Keratinocyte (primary cell): Measurements from ENCODE around the gene DGKD. TPM values are rescaled to one million over a fixed set of nuclear protein-coding genes. Genes with fewer than 3 reads are reported as not detected.

ENCODE experiments used
- DNase-seq: peaks from one replicate; pipeline ENCODE4 v3.0.0-alpha.2; 2011; ENCODE audit warnings: low read depth, missing footprints, low spot score
- FAIRE-seq: peaks from 2 replicates; lab custom pipeline; 2011; peaks lifted over from hg19 to GRCh38; lab: Jason Lieb, UNC
- H2AFZ ChIP-seq: 2 replicates; pipeline ENCODE4 v1.6.0; 2012; ENCODE audit warnings: low read length, control low read depth, inconsistent platforms; ENCODE audit not compliant: control insufficient read depth
- H3K27ac ChIP-seq: 2 replicates; pipeline ENCODE4 v1.5.1; 2011; ENCODE audit warnings: low read length; ENCODE audit not compliant: control insufficient read depth, insufficient read depth
- H3K27me3 ChIP-seq: 3 replicates; pipeline ENCODE4 v1.6.0; 2011; ENCODE audit warnings: low read length; ENCODE audit not compliant: control insufficient read depth, insufficient read depth; ENCODE audit errors: extremely low read depth
- H3K36me3 ChIP-seq, 2 experiments: 2 replicates in 1 of 2; 3 replicates in 1 of 2; pipeline ENCODE4 v1.5.1; 2011; ENCODE audit warnings: low read length in 2 of 2, mild to moderate bottlenecking in 1 of 2; ENCODE audit not compliant: control insufficient read depth in 2 of 2, insufficient read depth in 2 of 2; ENCODE audit errors: extremely low read depth in 1 of 2
- H3K4me1 ChIP-seq: 3 replicates; pipeline ENCODE4 v1.5.1; 2011; ENCODE audit warnings: low read length; ENCODE audit not compliant: control insufficient read depth, insufficient read depth; ENCODE audit errors: extremely low read depth
- H3K4me2 ChIP-seq: 3 replicates; pipeline ENCODE4 v1.6.0; 2011; ENCODE audit warnings: low read depth, low read length; ENCODE audit not compliant: control insufficient read depth, insufficient read depth; ENCODE audit errors: extremely low read depth
- H3K4me3 ChIP-seq, 3 experiments: fragments of 200-600 bp in 1 of 3; sonication (generic) in 1 of 3; 2 replicates in 2 of 3; 3 replicates in 1 of 3; pipeline ENCODE4 v1.5.1; 2011 to 2016; ENCODE audit warnings: low read length in 3 of 3, mild to moderate bottlenecking in 3 of 3, control low read depth in 2 of 3, inconsistent platforms in 1 of 3, low read depth in 1 of 3, mixed read lengths in 1 of 3, mixed run types in 1 of 3, moderate library complexity in 1 of 3; ENCODE audit not compliant: control insufficient read depth in 2 of 3, insufficient read depth in 2 of 3; ENCODE audit errors: extremely low read depth in 1 of 3
- H3K79me2 ChIP-seq: 2 replicates; pipeline ENCODE4 v1.6.0; 2012; ENCODE audit warnings: low read length; ENCODE audit not compliant: control insufficient read depth, insufficient read depth
- H3K9ac ChIP-seq: 3 replicates; pipeline ENCODE4 v1.6.0; 2011; ENCODE audit warnings: low read length; ENCODE audit not compliant: control insufficient read depth, insufficient read depth; ENCODE audit errors: extremely low read depth
- H3K9me1 ChIP-seq: 3 replicates; pipeline ENCODE4 v1.6.0; 2011; ENCODE audit warnings: low read length; ENCODE audit not compliant: control insufficient read depth, insufficient read depth; ENCODE audit errors: extremely low read depth
- H3K9me3 ChIP-seq: 2 replicates; pipeline ENCODE4 v1.5.1; 2012; ENCODE audit warnings: low read depth, low read length; ENCODE audit not compliant: control insufficient read depth
- H4K20me1 ChIP-seq: 3 replicates; pipeline ENCODE4 v1.6.0; 2011; ENCODE audit warnings: low read length; ENCODE audit not compliant: control insufficient read depth, insufficient read depth; ENCODE audit errors: extremely low read depth
- CTCF ChIP-seq, 3 experiments: IDR thresholded peaks in 1 of 3; conservative IDR thresholded peaks in 1 of 3; optimal IDR thresholded peaks in 1 of 3; 2 replicates in 2 of 3; 3 replicates in 1 of 3; pipeline versions ENCODE3 to v1.5.1; 2011; ENCODE audit warnings: low read length in 3 of 3, mild to moderate bottlenecking in 3 of 3, moderate library complexity in 2 of 3, control low read depth in 1 of 3, inconsistent platforms in 1 of 3; ENCODE audit not compliant: insufficient read depth in 2 of 3; ENCODE audit errors: extremely low read depth in 1 of 3
- EZH2 ChIP-seq: IDR thresholded peaks from one replicate; pipeline ENCODE4 v1.6.1; 2012; ENCODE audit warnings: inconsistent platforms, mild to moderate bottlenecking, low read length, moderate library complexity
- dilution Hi-C: fragments of 300-500 bp; cut with MboI; formaldehyde crosslinking; loops from one replicate; pipeline ENCODE4 v1.7.0; 2020; ENCODE audit warnings: low sequenced_read_pairs; ENCODE audit not compliant: extremely low pct_ligation_motif_present
- polyA plus RNA-seq, 5 experiments: library from polyadenylated mRNA; depleted of rRNA in 3 of 5; stranded (reverse) in 3 of 5; stranded (forward) in 1 of 5; unstranded in 1 of 5; fragments of >200 nt; gene quantifications; 1 replicate in 1 of 5; 2 replicates in 3 of 5; 3 replicates in 1 of 5; pipeline versions ENCODE4 v1.2.1 to v1.2.3, GENCODE V29; 2011 to 2012; ENCODE audit warnings: missing spikeins in 2 of 5, low read depth in 1 of 5, low replicate concordance in 1 of 5

DGKD gene
- polyA plus RNA-seq, 1 donor (not counting 4 experiments of a cell fraction or from before 2014, with no cell fraction given) = 6.1 TPM

DNA sequence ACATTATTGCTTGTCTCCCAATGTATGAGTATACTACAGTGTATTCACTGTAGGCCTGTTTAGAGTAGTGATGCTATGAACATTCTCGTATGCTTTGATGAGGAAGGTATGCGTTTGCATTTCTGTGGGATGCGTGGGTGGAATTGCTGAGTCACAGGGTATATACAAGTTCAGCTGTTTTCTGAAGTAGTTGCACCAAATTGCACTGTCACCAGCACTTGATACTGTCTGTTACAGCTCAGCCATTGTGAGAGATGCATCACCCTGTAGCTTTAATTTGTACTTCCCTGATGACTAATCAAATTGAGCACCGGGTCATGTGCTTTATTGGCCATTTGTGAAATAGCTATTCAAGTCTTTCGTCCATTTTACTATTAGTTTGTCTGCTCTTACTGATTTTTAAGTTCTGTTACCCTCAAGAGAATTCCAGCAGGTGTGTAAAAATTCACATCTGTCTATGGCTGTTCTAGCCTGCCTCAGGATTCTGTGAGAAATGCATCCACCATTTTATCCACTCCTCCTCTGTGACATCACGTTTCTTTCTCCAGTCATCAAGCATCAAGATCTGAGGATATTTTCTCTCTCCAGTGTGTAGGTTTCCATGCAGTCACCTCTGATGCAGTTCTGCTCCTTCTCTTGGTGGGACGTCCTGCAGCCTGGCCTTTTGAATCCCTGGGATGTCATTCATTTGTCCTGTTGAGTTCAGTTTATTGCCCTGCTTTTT is 72.5 kb downstream of the DGKD start:
- H4K20me1 ChIP-seq = no peaks in the 10 kb centered on the region
- TF ChIP-seq CTCF (optimal IDR thresholded peaks at IDR 0.05 in 1 of 3, IDR thresholded peaks at IDR 0.05 in 1 of 3, conservative IDR thresholded peaks at IDR 0.05 in 1 of 3; ENCODE audit: extremely low read depth in 1 of 3, insufficient read depth in 2 of 3, low read length in 3 of 3) (no peak), EZH2 (no peak)
- H3K79me2 ChIP-seq = no peaks in the 10 kb centered on the region
- no peak overlapping the region for H3K4me3 ChIP-seq
- H3K4me2 ChIP-seq = no peak overlapping the region
- H3K36me3 ChIP-seq = no peaks in the 10 kb centered on the region
- peaks cover 11% of the 10 kb centered on the region for H3K4me1 ChIP-seq
- H2AFZ ChIP-seq = no peak overlapping the region
- peaks cover 4% of the 10 kb centered on the region for H3K9me3 ChIP-seq
- H3K9me1 ChIP-seq = no peaks in the 10 kb centered on the region
- no peak overlapping the region for H3K9ac ChIP-seq
- H3K27ac ChIP-seq = no peak overlapping the region
- peak; percentile 52 for DNase-seq
- no peaks in the 10 kb centered on the region for H3K27me3 ChIP-seq
- dilution Hi-C loops = no loop called here
- FAIRE-seq = no peak

GRCh38 chr2:233428008-233428407 is 73.7 kb downstream of the DGKD start:
- Histone ChIP-seq H4K20me1 (no peaks in the 10 kb centered on the region), H3K9me3 (peaks cover 4% of the 10 kb centered on the region), H3K27ac (no peak overlapping the region), H3K9ac (no peak overlapping the region), H3K4me2 (no peak overlapping the region), H3K9me1 (no peaks in the 10 kb centered on the region), H2AFZ (no peak overlapping the region), H3K36me3 (no peaks in the 10 kb centered on the region), H3K79me2 (no peaks in the 10 kb centered on the region), H3K4me3 (no peak overlapping the region), H3K4me1 (peaks cover 11% of the 10 kb centered on the region), H3K27me3 (no peaks in the 10 kb centered on the region)
- no peak for TF ChIP-seq EZH2
- TF ChIP-seq CTCF (optimal IDR thresholded peaks at IDR 0.05 in 1 of 3, IDR thresholded peaks at IDR 0.05 in 1 of 3, conservative IDR thresholded peaks at IDR 0.05 in 1 of 3; ENCODE audit: extremely low read depth in 1 of 3, insufficient read depth in 2 of 3, low read length in 3 of 3) = no peak
- dilution Hi-C loops = no loop called here
- DNase-seq (no peak), FAIRE-seq (no peak)
